Panc1 (cell line): ENCODE measurements around the gene GPR18.

Experiments used
- POLR2AphosphoS5 ChIP-seq: IDR thresholded peaks from 2 replicates; pipeline ENCODE4 v1.6.1; 2012; ENCODE audit warnings: mild to moderate bottlenecking, low read depth, low read length, moderate library complexity
- TF ChIP-seq, protein P1 (sequence below): fragments of 450-650 bp; IDR thresholded peaks from 2 replicates; pipeline ENCODE4 v1.5.1; 2017; ENCODE audit warnings: mild to moderate bottlenecking
- TF ChIP-seq, protein P2 (sequence below), 2 experiments: IDR thresholded peaks; 2 replicates each; pipeline ENCODE4 v1.6.1; 2011 to 2012; ENCODE audit warnings: low read depth in 2 of 2, control low read depth in 1 of 2, low read length in 1 of 2, mild to moderate bottlenecking in 1 of 2, moderate library complexity in 1 of 2; ENCODE audit not compliant: insufficient read depth in 1 of 2

DNA sequence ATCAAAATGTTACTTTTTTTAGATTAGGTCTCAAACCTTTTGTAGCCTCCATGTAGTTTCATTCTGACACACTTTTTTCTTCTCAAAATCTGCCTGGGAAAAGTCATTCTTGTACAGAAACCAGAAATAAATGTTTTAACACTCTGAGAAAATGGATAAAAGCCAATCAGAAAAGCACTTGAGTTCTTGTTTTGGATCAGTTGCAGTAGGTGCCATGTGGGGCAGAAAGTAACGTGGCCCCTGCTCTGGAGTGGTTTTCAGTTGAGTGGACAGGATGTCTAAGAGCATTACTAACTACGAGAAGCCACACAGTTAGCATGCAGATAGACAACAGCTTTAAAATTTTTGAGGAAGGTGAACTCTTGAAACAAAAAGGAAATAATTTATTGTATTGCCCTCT is 29.9 kb upstream of the GPR18 start:
- TF ChIP-seq, protein P1, sequence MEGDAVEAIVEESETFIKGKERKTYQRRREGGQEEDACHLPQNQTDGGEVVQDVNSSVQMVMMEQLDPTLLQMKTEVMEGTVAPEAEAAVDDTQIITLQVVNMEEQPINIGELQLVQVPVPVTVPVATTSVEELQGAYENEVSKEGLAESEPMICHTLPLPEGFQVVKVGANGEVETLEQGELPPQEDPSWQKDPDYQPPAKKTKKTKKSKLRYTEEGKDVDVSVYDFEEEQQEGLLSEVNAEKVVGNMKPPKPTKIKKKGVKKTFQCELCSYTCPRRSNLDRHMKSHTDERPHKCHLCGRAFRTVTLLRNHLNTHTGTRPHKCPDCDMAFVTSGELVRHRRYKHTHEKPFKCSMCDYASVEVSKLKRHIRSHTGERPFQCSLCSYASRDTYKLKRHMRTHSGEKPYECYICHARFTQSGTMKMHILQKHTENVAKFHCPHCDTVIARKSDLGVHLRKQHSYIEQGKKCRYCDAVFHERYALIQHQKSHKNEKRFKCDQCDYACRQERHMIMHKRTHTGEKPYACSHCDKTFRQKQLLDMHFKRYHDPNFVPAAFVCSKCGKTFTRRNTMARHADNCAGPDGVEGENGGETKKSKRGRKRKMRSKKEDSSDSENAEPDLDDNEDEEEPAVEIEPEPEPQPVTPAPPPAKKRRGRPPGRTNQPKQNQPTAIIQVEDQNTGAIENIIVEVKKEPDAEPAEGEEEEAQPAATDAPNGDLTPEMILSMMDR = no peak
- no peak for TF ChIP-seq POLR2AphosphoS5
- TF ChIP-seq, protein P2, sequence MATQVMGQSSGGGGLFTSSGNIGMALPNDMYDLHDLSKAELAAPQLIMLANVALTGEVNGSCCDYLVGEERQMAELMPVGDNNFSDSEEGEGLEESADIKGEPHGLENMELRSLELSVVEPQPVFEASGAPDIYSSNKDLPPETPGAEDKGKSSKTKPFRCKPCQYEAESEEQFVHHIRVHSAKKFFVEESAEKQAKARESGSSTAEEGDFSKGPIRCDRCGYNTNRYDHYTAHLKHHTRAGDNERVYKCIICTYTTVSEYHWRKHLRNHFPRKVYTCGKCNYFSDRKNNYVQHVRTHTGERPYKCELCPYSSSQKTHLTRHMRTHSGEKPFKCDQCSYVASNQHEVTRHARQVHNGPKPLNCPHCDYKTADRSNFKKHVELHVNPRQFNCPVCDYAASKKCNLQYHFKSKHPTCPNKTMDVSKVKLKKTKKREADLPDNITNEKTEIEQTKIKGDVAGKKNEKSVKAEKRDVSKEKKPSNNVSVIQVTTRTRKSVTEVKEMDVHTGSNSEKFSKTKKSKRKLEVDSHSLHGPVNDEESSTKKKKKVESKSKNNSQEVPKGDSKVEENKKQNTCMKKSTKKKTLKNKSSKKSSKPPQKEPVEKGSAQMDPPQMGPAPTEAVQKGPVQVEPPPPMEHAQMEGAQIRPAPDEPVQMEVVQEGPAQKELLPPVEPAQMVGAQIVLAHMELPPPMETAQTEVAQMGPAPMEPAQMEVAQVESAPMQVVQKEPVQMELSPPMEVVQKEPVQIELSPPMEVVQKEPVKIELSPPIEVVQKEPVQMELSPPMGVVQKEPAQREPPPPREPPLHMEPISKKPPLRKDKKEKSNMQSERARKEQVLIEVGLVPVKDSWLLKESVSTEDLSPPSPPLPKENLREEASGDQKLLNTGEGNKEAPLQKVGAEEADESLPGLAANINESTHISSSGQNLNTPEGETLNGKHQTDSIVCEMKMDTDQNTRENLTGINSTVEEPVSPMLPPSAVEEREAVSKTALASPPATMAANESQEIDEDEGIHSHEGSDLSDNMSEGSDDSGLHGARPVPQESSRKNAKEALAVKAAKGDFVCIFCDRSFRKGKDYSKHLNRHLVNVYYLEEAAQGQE (IDR thresholded peaks at IDR 0.05; ENCODE audit: insufficient read depth in 1 of 2, low read depth in 2 of 2, low read length in 1 of 2) = no peak
